ENCODE results near the gene OPCML.

The OPCML gene

GRCh38 chr11:133265530-133266035 lies 266.7 kb downstream of the OPCML start:
- H3K4me3 ChIP-seq (ENCODE audit: low read depth, low read length) = no peak overlapping the region
- H3K36me3 ChIP-seq (replicated peaks) = no peaks in the 10 kb centered on the region
- no peaks in the 10 kb centered on the region for H3K27me3 ChIP-seq (replicated peaks)
- DNase-seq = no peak
- no peak for TF ChIP-seq CTCF (IDR thresholded peaks at IDR 0.05; ENCODE audit: low read depth, low read length, missing control alignments)
- H3K27ac ChIP-seq = no peak overlapping the region
- in situ Hi-C loops (cut with HindIII; ENCODE audit: low pct_ligation_motif_present, low sequenced_read_pairs) = no loop called here

- no peaks in the 10 kb centered on the region for H3K36me3 ChIP-seq (replicated peaks)
- DNase-seq = no peak
- in situ Hi-C loops (cut with HindIII; ENCODE audit: low pct_ligation_motif_present, low sequenced_read_pairs) = no loop called here
- H3K4me3 ChIP-seq (ENCODE audit: low read depth, low read length) = no peak overlapping the region
- no peaks in the 10 kb centered on the region for H3K27me3 ChIP-seq (replicated peaks)
- no peak overlapping the region for H3K27ac ChIP-seq
- TF ChIP-seq CTCF (IDR thresholded peaks at IDR 0.05; ENCODE audit: low read depth, low read length, missing control alignments) = no peak
These were observed 269.0 kb downstream of the OPCML start for GRCh38 chr11:133263332-133263731.

- Histone ChIP-seq H3K27me3 (replicated peaks) (no peaks in the 10 kb centered on the region), H3K27ac (no peak overlapping the region), H3K4me3 (ENCODE audit: low read depth, low read length) (no peak overlapping the region), H3K36me3 (replicated peaks) (no peaks in the 10 kb centered on the region)
- no peak for DNase-seq
- no peak for TF ChIP-seq CTCF (IDR thresholded peaks at IDR 0.05; ENCODE audit: low read depth, low read length, missing control alignments)
- in situ Hi-C loops (cut with HindIII; ENCODE audit: low pct_ligation_motif_present, low sequenced_read_pairs) = no loop called here
These were observed 273.6 kb downstream of the OPCML start for GRCh38 chr11:133258751-133259150.

- no peak for DNase-seq
- no peaks in the 10 kb centered on the region for H3K27me3 ChIP-seq (replicated peaks)
- H3K36me3 ChIP-seq (replicated peaks) = no peaks in the 10 kb centered on the region
- no peak for TF ChIP-seq CTCF (IDR thresholded peaks at IDR 0.05; ENCODE audit: low read depth, low read length, missing control alignments)
- no peak overlapping the region for H3K4me3 ChIP-seq (ENCODE audit: low read depth, low read length)
- in situ Hi-C loops (cut with HindIII; ENCODE audit: low pct_ligation_motif_present, low sequenced_read_pairs) = no loop called here
- H3K27ac ChIP-seq = no peak overlapping the region
These were observed 277.7 kb downstream of the OPCML start for GRCh38 chr11:133254601-133255000.

- no peak for DNase-seq
- H3K27ac ChIP-seq = no peak overlapping the region
- H3K36me3 ChIP-seq (replicated peaks) = no peaks in the 10 kb centered on the region
- TF ChIP-seq CTCF (IDR thresholded peaks at IDR 0.05; ENCODE audit: low read depth, low read length, missing control alignments) = no peak
- no peak overlapping the region for H3K4me3 ChIP-seq (ENCODE audit: low read depth, low read length)
- in situ Hi-C loops (cut with HindIII; ENCODE audit: low pct_ligation_motif_present, low sequenced_read_pairs) = no loop called here
- H3K27me3 ChIP-seq (replicated peaks) = no peaks in the 10 kb centered on the region
These were observed 278.7 kb downstream of the OPCML start for GRCh38 chr11:133253570-133253969.

GRCh38 chr11:133251841-133252240 lies 280.5 kb downstream of the OPCML start:
- Histone ChIP-seq H3K27me3 (replicated peaks) (no peaks in the 10 kb centered on the region), H3K27ac (no peak overlapping the region), H3K36me3 (replicated peaks) (no peaks in the 10 kb centered on the region), H3K4me3 (ENCODE audit: low read depth, low read length) (no peak overlapping the region)
- no peak for TF ChIP-seq CTCF (IDR thresholded peaks at IDR 0.05; ENCODE audit: low read depth, low read length, missing control alignments)
- no peak for DNase-seq
- in situ Hi-C loops (cut with HindIII; ENCODE audit: low pct_ligation_motif_present, low sequenced_read_pairs) = no loop called here
